ENCODE results near the gene SURF2. TPM values are rescaled to one million over a fixed set of nuclear protein-coding genes. Genes with fewer than 3 reads are reported as not detected.

The SURF2 gene
- total and polyA plus RNA-seq, 9 of the 15 experiments (the other 6 are each of a cell fraction or from before 2014, with no cell fraction given), result 5.5 to 82.5 (median 21.3) TPM

DNA sequence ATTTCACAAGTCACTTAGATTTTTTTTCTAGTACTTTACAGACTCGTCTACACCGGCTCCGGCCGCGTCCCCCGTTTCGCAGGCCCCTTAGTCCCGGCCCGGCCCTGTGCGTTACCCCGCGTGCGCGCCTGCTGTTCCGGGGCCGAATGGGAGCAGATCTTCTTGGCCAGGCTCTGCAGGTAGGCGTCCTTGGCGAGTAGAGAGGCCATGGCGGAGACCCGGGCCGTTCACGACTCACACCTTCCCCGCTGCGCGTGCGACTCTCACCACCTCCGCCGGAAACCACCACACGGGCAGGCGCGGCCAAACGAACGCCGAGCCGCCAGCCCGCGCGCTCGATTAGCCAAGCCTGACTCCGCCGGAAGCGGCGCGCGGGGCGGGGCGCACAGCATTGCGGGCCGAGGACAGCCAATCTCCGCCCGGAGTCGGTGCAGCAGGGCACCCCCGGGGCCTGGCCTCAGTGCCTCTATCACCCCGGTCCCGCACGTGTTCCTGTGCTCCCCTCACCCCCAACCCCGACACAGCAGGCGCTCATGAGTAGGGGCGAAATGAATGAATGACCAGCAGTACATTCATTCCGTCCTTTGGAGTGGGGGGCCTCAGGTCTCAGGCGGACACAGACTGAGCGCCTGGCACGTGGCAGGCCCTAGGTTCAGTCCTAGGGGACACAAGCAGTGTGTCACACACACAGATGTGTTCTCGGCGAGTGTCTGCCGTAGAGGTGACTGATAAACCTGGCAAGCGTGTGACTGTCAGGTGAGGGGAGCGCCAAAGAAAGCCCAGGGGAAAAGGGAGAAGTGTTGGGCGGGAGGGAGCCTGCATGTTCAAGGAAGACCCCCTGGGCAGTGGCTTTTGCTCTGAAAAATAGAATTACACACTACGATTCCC is 20.2 kb upstream of the SURF2 start, which contains the start of gene SURF6 (continued):
- TF ChIP-seq, protein P1, sequence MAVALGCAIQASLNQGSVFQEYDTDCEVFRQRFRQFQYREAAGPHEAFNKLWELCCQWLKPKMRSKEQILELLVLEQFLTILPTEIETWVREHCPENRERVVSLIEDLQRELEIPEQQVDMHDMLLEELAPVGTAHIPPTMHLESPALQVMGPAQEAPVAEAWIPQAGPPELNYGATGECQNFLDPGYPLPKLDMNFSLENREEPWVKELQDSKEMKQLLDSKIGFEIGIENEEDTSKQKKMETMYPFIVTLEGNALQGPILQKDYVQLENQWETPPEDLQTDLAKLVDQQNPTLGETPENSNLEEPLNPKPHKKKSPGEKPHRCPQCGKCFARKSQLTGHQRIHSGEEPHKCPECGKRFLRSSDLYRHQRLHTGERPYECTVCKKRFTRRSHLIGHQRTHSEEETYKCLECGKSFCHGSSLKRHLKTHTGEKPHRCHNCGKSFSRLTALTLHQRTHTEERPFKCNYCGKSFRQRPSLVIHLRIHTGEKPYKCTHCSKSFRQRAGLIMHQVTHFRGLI (CRISPR knock-in tag; IDR thresholded peaks at IDR 0.05), result no peak
- TF ChIP-seq, protein P2, sequence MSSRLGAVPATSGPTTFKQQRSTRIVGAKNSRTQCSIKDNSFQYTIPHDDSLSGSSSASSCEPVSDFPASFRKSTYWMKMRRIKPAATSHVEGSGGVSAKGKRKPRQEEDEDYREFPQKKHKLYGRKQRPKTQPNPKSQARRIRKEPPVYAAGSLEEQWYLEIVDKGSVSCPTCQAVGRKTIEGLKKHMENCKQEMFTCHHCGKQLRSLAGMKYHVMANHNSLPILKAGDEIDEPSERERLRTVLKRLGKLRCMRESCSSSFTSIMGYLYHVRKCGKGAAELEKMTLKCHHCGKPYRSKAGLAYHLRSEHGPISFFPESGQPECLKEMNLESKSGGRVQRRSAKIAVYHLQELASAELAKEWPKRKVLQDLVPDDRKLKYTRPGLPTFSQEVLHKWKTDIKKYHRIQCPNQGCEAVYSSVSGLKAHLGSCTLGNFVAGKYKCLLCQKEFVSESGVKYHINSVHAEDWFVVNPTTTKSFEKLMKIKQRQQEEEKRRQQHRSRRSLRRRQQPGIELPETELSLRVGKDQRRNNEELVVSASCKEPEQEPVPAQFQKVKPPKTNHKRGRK (tag; IDR thresholded peaks at IDR 0.05), result no peak
- TF ChIP-seq, protein P3, sequence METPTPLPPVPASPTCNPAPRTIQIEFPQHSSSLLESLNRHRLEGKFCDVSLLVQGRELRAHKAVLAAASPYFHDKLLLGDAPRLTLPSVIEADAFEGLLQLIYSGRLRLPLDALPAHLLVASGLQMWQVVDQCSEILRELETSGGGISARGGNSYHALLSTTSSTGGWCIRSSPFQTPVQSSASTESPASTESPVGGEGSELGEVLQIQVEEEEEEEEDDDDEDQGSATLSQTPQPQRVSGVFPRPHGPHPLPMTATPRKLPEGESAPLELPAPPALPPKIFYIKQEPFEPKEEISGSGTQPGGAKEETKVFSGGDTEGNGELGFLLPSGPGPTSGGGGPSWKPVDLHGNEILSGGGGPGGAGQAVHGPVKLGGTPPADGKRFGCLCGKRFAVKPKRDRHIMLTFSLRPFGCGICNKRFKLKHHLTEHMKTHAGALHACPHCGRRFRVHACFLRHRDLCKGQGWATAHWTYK (CRISPR knock-in tag; IDR thresholded peaks at IDR 0.05), result peak; percentile 96
- no peak for TF ChIP-seq NFE2 (IDR thresholded peaks at IDR 0.05; ENCODE audit: low read depth)
- TF ChIP-seq POLR3G (IDR thresholded peaks at IDR 0.05; ENCODE audit: extremely low read depth, insufficient read length, insufficient replicate concordance), result no peak
- TF ChIP-seq ZNF174 (CRISPR knock-in tag; IDR thresholded peaks at IDR 0.05), result 0 out of 2 replicates have a peak, but pooled peaks have one; percentile 65
- TF ChIP-seq NR3C1 (CRISPR knock-in tag; IDR thresholded peaks at IDR 0.05), result no peak
- 0 out of 2 replicates have a peak, but pooled peaks have one; percentile 19 for TF ChIP-seq SMAD4 (CRISPR knock-in tag; conservative IDR thresholded peaks at IDR 0.05)
- no peak for TF ChIP-seq ZNF76 (CRISPR knock-in tag; IDR thresholded peaks at IDR 0.05; ENCODE audit: borderline replicate concordance)
- TF ChIP-seq, protein P4, sequence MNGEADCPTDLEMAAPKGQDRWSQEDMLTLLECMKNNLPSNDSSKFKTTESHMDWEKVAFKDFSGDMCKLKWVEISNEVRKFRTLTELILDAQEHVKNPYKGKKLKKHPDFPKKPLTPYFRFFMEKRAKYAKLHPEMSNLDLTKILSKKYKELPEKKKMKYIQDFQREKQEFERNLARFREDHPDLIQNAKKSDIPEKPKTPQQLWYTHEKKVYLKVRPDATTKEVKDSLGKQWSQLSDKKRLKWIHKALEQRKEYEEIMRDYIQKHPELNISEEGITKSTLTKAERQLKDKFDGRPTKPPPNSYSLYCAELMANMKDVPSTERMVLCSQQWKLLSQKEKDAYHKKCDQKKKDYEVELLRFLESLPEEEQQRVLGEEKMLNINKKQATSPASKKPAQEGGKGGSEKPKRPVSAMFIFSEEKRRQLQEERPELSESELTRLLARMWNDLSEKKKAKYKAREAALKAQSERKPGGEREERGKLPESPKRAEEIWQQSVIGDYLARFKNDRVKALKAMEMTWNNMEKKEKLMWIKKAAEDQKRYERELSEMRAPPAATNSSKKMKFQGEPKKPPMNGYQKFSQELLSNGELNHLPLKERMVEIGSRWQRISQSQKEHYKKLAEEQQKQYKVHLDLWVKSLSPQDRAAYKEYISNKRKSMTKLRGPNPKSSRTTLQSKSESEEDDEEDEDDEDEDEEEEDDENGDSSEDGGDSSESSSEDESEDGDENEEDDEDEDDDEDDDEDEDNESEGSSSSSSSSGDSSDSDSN (IDR thresholded peaks at IDR 0.05; ENCODE audit: borderline replicate concordance in 1 of 2, low read depth in 2 of 2, low read length in 2 of 2), result no peak
- TF ChIP-seq, protein P5, sequence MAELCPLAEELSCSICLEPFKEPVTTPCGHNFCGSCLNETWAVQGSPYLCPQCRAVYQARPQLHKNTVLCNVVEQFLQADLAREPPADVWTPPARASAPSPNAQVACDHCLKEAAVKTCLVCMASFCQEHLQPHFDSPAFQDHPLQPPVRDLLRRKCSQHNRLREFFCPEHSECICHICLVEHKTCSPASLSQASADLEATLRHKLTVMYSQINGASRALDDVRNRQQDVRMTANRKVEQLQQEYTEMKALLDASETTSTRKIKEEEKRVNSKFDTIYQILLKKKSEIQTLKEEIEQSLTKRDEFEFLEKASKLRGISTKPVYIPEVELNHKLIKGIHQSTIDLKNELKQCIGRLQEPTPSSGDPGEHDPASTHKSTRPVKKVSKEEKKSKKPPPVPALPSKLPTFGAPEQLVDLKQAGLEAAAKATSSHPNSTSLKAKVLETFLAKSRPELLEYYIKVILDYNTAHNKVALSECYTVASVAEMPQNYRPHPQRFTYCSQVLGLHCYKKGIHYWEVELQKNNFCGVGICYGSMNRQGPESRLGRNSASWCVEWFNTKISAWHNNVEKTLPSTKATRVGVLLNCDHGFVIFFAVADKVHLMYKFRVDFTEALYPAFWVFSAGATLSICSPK (IDR thresholded peaks at IDR 0.05; ENCODE audit: borderline replicate concordance), result no peak
- no peak for TF ChIP-seq ZNF668 (CRISPR knock-in tag; IDR thresholded peaks at IDR 0.05)
- TF ChIP-seq TEAD2 (tag; IDR thresholded peaks at IDR 0.05), result no peak
- no peak for TF ChIP-seq TFAM (CRISPR knock-in tag; conservative IDR thresholded peaks at IDR 0.05)
- TF ChIP-seq MYBL2 (IDR thresholded peaks at IDR 0.05; ENCODE audit: low read depth), result no peak
- no peak for TF ChIP-seq MYBL2 (CRISPR knock-in tag; IDR thresholded peaks at IDR 0.05; ENCODE audit: borderline replicate concordance)
- peak; percentile 41; the same call in 1 of the 2 replicates for TF ChIP-seq ZNF143 (CRISPR knock-in tag; IDR thresholded peaks at IDR 0.05)
- TF ChIP-seq ZFX (CRISPR knock-in tag; IDR thresholded peaks at IDR 0.05), result peak; percentile 79
- TF ChIP-seq EHMT2 (IDR thresholded peaks at IDR 0.05), result no peak
